ENCODE data around the gene MTG2. TPM values are rescaled to one million over a fixed set of nuclear protein-coding genes. Genes with fewer than 3 reads are reported as not detected.

MTG2 gene
- total RNA-seq, 1 experiment from 2014 or later, result 33.9 TPM

GRCh38 chr20:62246872-62247652 lies 64.2 kb downstream of the MTG2 start:
- Histone ChIP-seq H3F3A (ENCODE audit: low read length, unreplicated experiment) (no peaks in the 10 kb centered on the region), H3K4me1 (ENCODE audit: insufficient read depth, low read length) (peaks cover 2% of the 10 kb centered on the region), H3K27ac (ENCODE audit: low read length) (no peak overlapping the region), H3K4me2 (ENCODE audit: low read length) (no peak overlapping the region), H3K36me3 (ENCODE audit: low read depth, low read length) (0 out of 2 replicates have a peak, but pooled peaks cover 7% of the 10 kb centered on the region), H4K20me1 (ENCODE audit: low read length) (peaks cover 15% of the 10 kb centered on the region; the same call in 1 of the 2 replicates), H3K9ac (ENCODE audit: low read length) (no peak overlapping the region), H3K4me3 (ENCODE audit: low read length) (no peak overlapping the region), H3K9me3 (ENCODE audit: low read length) (no peaks in the 10 kb centered on the region), H3K79me2 (ENCODE audit: low read length) (peaks cover 89% of the 10 kb centered on the region), H3K27me3 (ENCODE audit: low read length) (no peaks in the 10 kb centered on the region), H2AFZ (ENCODE audit: low read length) (no peak overlapping the region), H3K9me2 (replicated peaks; ENCODE audit: low read length) (no peaks in the 10 kb centered on the region)
- ChIA-PET CTCF (no interaction called here), POLR2A (ENCODE audit: unreplicated experiment) (no interaction called here)
- no peak for TF ChIP-seq EZH2phosphoT487 (IDR thresholded peaks at IDR 0.05; ENCODE audit: borderline replicate concordance, low read length)
- TF ChIP-seq EZH2 (IDR thresholded peaks at IDR 0.05; ENCODE audit: low read length, unreplicated experiment), result no peak
- no peak for TF ChIP-seq CTCF (conservative IDR thresholded peaks at IDR 0.05; ENCODE audit: low read depth, low read length)
- intact Hi-C loops (cut with micrococcal nuclease), result no loop called here
- no TSS peak for BruUV-seq (replicated peaks)
- DNase-seq (no peak), ATAC-seq (no peak)

- Histone ChIP-seq H3K4me2 (ENCODE audit: low read length) (no peak overlapping the region), H3F3A (ENCODE audit: low read length, unreplicated experiment) (no peaks in the 10 kb centered on the region), H3K9me2 (replicated peaks; ENCODE audit: low read length) (no peaks in the 10 kb centered on the region), H2AFZ (ENCODE audit: low read length) (no peak overlapping the region), H3K36me3 (ENCODE audit: low read depth, low read length) (0 out of 2 replicates have a peak, but pooled peaks cover 8% of the 10 kb centered on the region), H3K79me2 (ENCODE audit: low read length) (peaks cover 87% of the 10 kb centered on the region), H3K27ac (ENCODE audit: low read length) (no peak overlapping the region), H3K27me3 (ENCODE audit: low read length) (no peaks in the 10 kb centered on the region), H3K9me3 (ENCODE audit: low read length) (no peaks in the 10 kb centered on the region), H3K4me3 (ENCODE audit: low read length) (no peak overlapping the region), H3K4me1 (ENCODE audit: insufficient read depth, low read length) (peaks cover 9% of the 10 kb centered on the region), H3K9ac (ENCODE audit: low read length) (no peak overlapping the region), H4K20me1 (ENCODE audit: low read length) (peaks cover 15% of the 10 kb centered on the region; the same call in 1 of the 2 replicates)
- ChIA-PET POLR2A (ENCODE audit: unreplicated experiment) (no interaction called here), CTCF (no interaction called here)
- no peak for DNase-seq
- no peak for ATAC-seq
- no peak for TF ChIP-seq CTCF (conservative IDR thresholded peaks at IDR 0.05; ENCODE audit: low read depth, low read length)
- no peak for TF ChIP-seq EZH2phosphoT487 (IDR thresholded peaks at IDR 0.05; ENCODE audit: borderline replicate concordance, low read length)
- BruUV-seq (replicated peaks), result no TSS peak
- intact Hi-C loops (cut with micrococcal nuclease), result no loop called here
Observed at GRCh38 chr20:62248890-62249560, 66.2 kb downstream of the MTG2 start.

All from PC-3 (cell line).